Hepatic stellate cell (primary cell): ENCODE data around the gene MRM1.
"Not testable (repeated sequence)": the region's sequence is repeated elsewhere in the genome, so short reads cannot be mapped to it uniquely, and the experiment has no call there.

Experiments used
- DNase-seq: peaks from one replicate; pipeline ENCODE4 v3.0.0; 2011; ENCODE audit warnings: low spot score

MRM1 gene

DNA sequence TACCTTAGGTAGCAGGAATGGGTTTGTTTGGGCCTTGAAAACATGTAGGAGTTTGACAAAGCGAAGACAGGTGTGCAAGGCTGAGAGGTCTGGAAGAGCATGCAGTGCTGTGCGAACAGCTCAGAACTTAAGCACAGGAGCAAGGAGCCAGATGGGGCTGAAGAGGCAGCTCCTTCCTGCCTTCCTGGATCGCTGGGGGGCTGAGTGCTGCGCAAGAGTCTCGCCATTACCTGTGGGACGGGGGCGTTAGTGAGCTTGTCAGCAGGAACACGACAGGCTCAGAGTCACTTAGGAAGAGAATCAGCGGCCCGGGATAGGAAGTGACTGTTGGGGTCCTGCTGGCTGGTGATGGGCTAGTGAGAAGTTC lies 464 bp upstream of the MRM1 start:
- no peak for DNase-seq

- DNase-seq: peak; percentile 41
Observed at GRCh38 chr17:36602030-36602748, 806 bp downstream of the MRM1 start.

- peak; percentile 78 for DNase-seq
Observed at GRCh38 chr17:36602924-36603384, 1.6 kb downstream of the MRM1 start.

DNA sequence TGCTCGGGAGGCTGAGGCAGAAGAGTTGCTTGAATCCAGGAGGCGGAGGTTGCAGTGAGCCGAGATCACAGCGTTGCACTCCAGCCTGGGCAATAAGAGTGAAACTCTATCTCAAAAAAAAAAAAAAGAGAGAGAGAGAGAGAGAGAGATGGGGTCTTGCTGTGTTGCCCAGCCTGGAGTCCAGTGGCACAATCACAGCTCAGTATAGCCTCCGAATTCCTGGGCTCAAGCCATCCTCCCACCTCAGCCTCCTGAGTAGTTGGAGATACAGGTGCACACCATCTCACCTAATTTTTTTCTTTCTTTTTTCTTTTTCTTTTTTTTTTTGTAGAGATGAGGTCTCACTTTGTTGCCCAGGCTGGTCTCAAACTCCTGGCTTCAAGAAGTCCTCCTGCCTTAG lies 3.6 kb downstream of the MRM1 start:
- DNase-seq: not testable (repeated sequence)

- no peak for DNase-seq
Observed at GRCh38 chr17:36608280-36608679, 6.9 kb downstream of the MRM1 start.

DNA sequence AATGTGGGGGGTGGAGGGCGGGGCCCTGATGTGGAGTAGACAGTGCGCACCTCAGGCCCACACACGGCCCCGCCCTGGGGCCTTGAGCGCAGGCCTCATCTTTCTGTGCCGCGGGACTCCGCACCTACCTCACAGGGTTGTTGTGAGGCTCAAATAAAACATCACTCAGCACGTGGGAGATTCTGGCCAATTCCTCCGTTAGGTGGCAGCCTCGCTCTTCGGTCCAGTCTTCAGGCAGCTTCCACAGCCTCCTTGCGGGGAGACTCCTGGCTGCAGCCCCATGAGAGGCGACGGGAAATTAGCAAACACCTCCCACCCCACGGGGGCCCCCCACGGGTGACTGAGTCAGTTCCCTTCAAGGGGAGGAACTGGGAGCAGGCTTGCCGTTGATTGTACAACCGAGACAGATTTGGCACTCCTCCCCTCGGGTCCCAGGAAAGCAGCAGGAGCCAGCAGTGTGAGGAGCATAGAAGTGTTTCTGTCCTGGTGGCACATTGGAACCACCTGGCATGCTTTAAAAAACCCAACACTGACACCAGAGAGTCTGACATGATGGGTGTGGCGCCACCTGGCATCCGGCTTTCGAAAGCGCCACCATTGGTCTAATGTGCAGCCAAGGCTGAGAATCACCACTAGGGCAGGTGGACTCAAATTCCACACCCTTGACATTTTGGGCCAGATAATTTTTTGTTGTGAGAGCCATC lies 7.6 kb downstream of the MRM1 start:
- DNase-seq: peak; percentile 59

DNA sequence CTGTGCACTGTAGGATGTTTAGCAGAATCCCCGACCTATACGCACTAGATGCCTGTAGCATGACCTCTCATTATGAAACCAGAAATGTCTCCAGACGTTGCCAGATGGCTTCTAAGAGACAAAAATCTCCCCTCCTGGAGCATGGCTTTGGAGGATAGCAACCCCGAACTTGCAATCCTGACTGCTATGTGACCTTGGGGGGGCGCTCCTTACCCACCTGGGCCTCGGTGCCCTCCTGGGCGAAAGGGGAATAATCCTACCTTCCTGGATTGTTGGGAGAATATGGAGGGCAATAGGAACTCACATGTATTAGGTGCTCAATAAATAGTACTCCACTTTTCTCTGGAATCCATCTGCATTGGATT lies 8.1 kb downstream of the MRM1 start:
- DNase-seq: no peak

- no peak for DNase-seq
Observed at GRCh38 chr17:36610474-36610873, 9.1 kb downstream of the MRM1 start.

- DNase-seq: no peak
Observed at GRCh38 chr17:36611345-36612072, 10.1 kb downstream of the MRM1 start.

- DNase-seq: no peak
Observed at GRCh38 chr17:36612323-36612722, 10.9 kb downstream of the MRM1 start.

GRCh38 chr17:36613155-36613554 lies 11.8 kb downstream of the MRM1 start:
- DNase-seq: no peak

GRCh38 chr17:36614081-36614480 lies 12.7 kb downstream of the MRM1 start:
- no peak for DNase-seq

DNA sequence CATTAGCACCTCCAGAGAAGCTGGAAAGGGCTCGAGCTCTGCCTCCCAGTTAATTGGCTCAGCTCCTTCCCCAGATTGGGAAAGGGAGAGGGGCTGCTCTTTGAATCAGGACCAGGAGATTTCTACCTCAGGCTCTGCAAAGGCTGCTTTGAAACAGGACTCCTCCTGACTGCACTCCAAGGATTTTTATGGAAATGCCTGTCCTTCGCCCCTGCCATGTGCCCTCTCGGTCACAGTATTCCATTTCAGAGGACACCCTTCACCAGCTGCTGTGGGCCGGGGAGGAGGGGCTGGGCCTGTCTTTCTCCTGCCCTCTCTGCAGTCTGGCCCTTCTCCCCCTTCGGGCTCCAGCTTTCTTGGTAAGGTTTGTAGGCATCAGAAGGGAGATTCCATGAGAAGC lies 13.6 kb downstream of the MRM1 start:
- DNase-seq: no peak

DNA sequence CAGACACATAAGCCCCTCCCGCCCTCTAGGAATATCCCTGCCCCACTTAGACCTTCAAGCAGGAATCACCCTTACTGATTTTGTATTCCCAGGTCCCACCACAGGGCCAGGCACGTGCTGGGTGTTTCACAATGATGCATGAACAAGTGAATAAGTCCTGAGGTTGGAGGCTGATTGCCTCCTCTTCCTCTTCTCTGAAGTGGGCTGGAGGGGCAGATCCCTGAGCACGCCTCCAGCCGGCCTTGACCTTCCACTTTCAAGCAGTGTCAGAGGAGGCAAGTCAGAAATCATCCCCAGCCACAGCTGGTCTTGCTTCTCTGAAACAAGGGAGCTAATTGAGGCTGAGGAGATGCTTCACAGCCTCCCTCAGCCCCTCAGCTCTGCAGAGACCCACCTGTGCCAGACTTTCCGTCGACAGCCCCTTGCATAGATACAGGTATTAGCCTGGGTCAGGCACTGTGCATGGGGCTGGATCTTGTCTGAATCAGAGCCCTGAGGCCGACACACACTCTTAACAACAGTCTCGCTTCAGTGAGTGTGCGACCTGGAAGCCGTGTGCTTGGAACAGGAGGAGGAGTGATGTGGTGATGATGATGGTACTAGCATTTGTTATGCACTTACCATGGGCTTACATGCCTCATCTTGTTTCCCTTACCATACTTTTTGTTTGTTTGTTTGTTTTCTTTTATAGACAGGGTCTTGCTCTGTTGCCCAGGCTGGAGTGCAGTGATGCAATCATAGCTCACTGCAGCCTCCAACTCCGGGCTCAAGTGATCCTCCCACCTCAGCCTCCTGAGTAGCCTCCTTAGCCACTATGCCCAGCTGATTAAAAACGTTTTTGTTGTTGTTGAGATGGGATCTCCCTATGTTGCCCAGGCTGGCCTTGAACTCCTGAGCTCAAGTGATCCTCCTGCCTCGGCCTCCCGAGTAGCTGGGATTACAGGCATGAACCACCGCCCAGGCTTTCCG lies 15.0 kb downstream of the MRM1 start:
- no peak for DNase-seq

GRCh38 chr17:36617773-36618172 lies 16.4 kb downstream of the MRM1 start:
- DNase-seq: no peak

- no peak for DNase-seq
Observed at GRCh38 chr17:36623281-36623680, 21.9 kb downstream of the MRM1 start.

DNA sequence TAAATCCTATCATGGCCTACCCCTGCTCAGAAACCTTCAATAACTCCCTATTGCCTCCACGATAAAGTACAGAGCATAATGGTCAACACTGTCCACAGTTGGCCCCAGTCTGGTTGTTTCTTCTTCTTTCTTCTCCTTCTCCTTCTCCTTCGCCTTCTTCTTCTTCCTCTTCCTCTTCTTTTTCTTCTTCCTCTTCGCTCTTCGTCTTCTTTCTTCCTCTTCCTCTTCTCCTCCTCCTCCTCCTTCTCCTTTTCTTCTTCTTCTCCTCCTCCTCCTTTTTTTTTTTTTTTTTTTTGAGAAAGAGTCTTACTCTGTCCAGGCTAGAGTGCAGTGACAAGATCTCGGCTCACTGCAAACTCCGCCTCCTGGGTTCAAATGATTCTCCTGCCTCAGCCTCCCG lies 23.8 kb downstream of the MRM1 start:
- DNase-seq: no peak

DNA sequence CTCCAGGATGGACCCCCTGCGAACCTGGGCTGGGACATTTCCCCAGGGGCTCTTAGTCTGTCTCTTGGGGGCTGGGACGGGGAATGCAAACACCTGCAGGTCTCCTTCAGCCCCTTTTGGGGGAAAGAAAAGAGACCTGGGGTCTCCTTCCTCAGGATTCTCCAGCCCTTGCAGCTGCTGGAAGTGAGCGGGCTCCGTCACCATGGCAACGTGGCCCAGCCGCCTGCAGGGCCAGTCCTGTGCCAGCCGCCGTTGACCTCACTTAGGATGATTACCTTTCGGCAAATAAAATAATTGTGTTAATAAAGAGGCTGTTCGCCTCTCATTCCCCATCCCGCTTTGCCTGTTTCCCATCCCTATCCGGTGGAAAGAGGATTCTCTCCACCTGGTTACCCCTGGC lies 25.7 kb downstream of the MRM1 start:
- DNase-seq: no peak

- no peak for DNase-seq
Observed at GRCh38 chr17:36628576-36628975, 27.2 kb downstream of the MRM1 start.

- peak; percentile 84 for DNase-seq
Observed at GRCh38 chr17:36629252-36629847, 28.0 kb downstream of the MRM1 start.

GRCh38 chr17:36629970-36630502 lies 28.7 kb downstream of the MRM1 start:
- DNase-seq: no peak
